K562 (cell line): ENCODE data around the gene SIRT2. TPM values are rescaled to one million over a fixed set of nuclear protein-coding genes. Genes with fewer than 3 reads are reported as not detected.

Source experiments
- ATAC-seq: fragments of 200-7000 bp; cut with Tn5 transposase; 3 replicates; pipeline ENCODE4 v1.9.1; 2020; ENCODE audit warnings: moderate library complexity
- BruUV-seq: library from RNA; stranded (reverse); fragments of 400-500 nt; replicated peaks from 2 replicates; lab custom pipeline; 2021; lab: Mats Ljungman, UMichigan
- CTCF ChIA-PET: fragments of 300-600 bp; formaldehyde crosslinking; extraction: SDS; loops from one replicate; lab custom pipeline; 2021; ENCODE audit warnings: low intra/inter-chr PET ratio; lab: Yijun Ruan, JAX
- POLR2A ChIA-PET: fragments of 300-600, 350-650 bp; sonication (Branson Sonifier 250); formaldehyde crosslinking; extraction: SDS; loops from one replicate; lab custom pipeline; 2021; ENCODE audit warnings: antibody characterized with exemption, inconsistent platforms; lab: Yijun Ruan, JAX
- DNase-seq, 4 experiments: peaks; one replicate each; pipeline versions ENCODE4 v3.0.0 to v3.0.0-alpha.2; 2011 to 2018; ENCODE audit warnings: low spot score in 3 of 4, mixed read lengths in 3 of 4; ENCODE audit errors: extremely low read depth in 1 of 4
- FAIRE-seq: peaks from 2 replicates; lab custom pipeline; 2011; peaks lifted over from hg19 to GRCh38; lab: Jason Lieb, UNC
- H2AFZ ChIP-seq: 2 replicates; pipeline ENCODE4 v1.6.0; 2011; ENCODE audit warnings: low read depth, low read length, control low read depth, inconsistent platforms
- H3K27ac ChIP-seq: fragments of 200-600 bp; 3 replicates; pipeline ENCODE4 v1.8.0; 2011; ENCODE audit warnings: low read depth, mild to moderate bottlenecking, control low read depth, inconsistent platforms, low read length, moderate library complexity, mixed read lengths; ENCODE audit errors: extremely low read depth
- H3K27me3 ChIP-seq, 2 experiments: fragments of 300-600 bp in 1 of 2; 2 replicates in 1 of 2; 3 replicates in 1 of 2; pipeline versions ENCODE4 v1.6.0 to v1.8.0; 2011; ENCODE audit warnings: inconsistent platforms in 2 of 2, low read length in 2 of 2, mild to moderate bottlenecking in 1 of 2, mixed read lengths in 1 of 2, moderate library complexity in 1 of 2; ENCODE audit not compliant: control insufficient read depth in 2 of 2, insufficient read depth in 2 of 2
- H3K36me3 ChIP-seq: fragments of 300-600 bp; 3 replicates; pipeline ENCODE4 v1.8.0; 2011; ENCODE audit warnings: mild to moderate bottlenecking, low read length, inconsistent platforms; ENCODE audit not compliant: control insufficient read depth, insufficient read depth
- H3K4me1 ChIP-seq, 2 experiments: fragments of 200-600 bp in 1 of 2; replicated peaks in 1 of 2; 2 replicates in 1 of 2; 3 replicates in 1 of 2; pipeline versions ENCODE4 v1.5.1 to v1.8.0; 2011; ENCODE audit warnings: inconsistent platforms in 2 of 2, low read length in 2 of 2, mild to moderate bottlenecking in 1 of 2, mixed read lengths in 1 of 2, moderate library complexity in 1 of 2; ENCODE audit not compliant: control insufficient read depth in 2 of 2, insufficient read depth in 2 of 2
- H3K4me2 ChIP-seq: 2 replicates; pipeline ENCODE4 v1.6.1; 2011; ENCODE audit warnings: low read length, control low read depth, inconsistent platforms, mixed read lengths; ENCODE audit not compliant: insufficient read depth
- H3K4me3 ChIP-seq: fragments of 200-600 bp; sonication (generic), shearing (Covaris generic); 2 replicates; pipeline ENCODE4 v1.5.1; 2016; ENCODE audit warnings: control low read depth, inconsistent platforms
- H3K79me2 ChIP-seq: fragments of 200-600 bp; 3 replicates; pipeline ENCODE4 v1.8.0; 2011; ENCODE audit warnings: low read length, inconsistent platforms; ENCODE audit not compliant: control insufficient read depth, insufficient read depth
- H3K9ac ChIP-seq, 2 experiments: 2 replicates each; pipeline versions ENCODE4 v1.6.0 to v1.6.1; 2011; ENCODE audit warnings: low read depth in 2 of 2, low read length in 2 of 2, control low read depth in 1 of 2, inconsistent platforms in 1 of 2, mild to moderate bottlenecking in 1 of 2, mixed read lengths in 1 of 2; ENCODE audit not compliant: insufficient read depth in 1 of 2
- H3K9me1 ChIP-seq: one replicate; pipeline ENCODE4 v1.6.0; 2011; ENCODE audit warnings: inconsistent platforms, mild to moderate bottlenecking, low read length, moderate library complexity; ENCODE audit not compliant: control insufficient read depth, insufficient read depth
- H3K9me3 ChIP-seq: replicated peaks from 2 replicates; pipeline ENCODE4 v1.5.1; 2011; ENCODE audit warnings: low read depth, low read length, inconsistent platforms; ENCODE audit not compliant: control insufficient read depth, insufficient read depth
- H4K20me1 ChIP-seq: replicated peaks from 2 replicates; pipeline ENCODE4 v1.6.1; 2011; ENCODE audit warnings: low read length, inconsistent platforms, mixed read lengths; ENCODE audit not compliant: control insufficient read depth, insufficient read depth
- CREB1 ChIP-seq, 2 experiments: sonication (generic) in 1 of 2; formaldehyde crosslinking in 1 of 2; IDR thresholded peaks; 2 replicates each; pipeline versions ENCODE4 v1.6.1 to v1.8.0; 2012 to 2022; ENCODE audit warnings: inconsistent platforms in 1 of 2, mild to moderate bottlenecking in 1 of 2, missing genetic modification reagents in 1 of 2, moderate library complexity in 1 of 2
- MYNN ChIP-seq, 2 experiments: sonication (generic); formaldehyde crosslinking in 1 of 2; IDR thresholded peaks; 2 replicates each; pipeline versions ENCODE4 v1.5.0 to v1.6.1; 2016 to 2020; ENCODE audit warnings: antibody characterized with exemption in 1 of 2, missing genetic modification reagents in 1 of 2
- RFX5 ChIP-seq: IDR thresholded peaks from 2 replicates; pipeline ENCODE4 v1.6.1; 2011; ENCODE audit warnings: low read depth, mild to moderate bottlenecking, improper control_type of control experiment, low read length
- ZNF121 ChIP-seq: sonication (generic); formaldehyde crosslinking; conservative IDR thresholded peaks from 2 replicates; pipeline ENCODE4 v1.8.0; 2022; ENCODE audit warnings: missing genetic modification reagents
- WGBS: fragments of 100-300 bp; shearing (Covaris generic); methylation state at CpG from one replicate; pipeline ENCODE4 v1.1.6; 2016; ENCODE audit warnings: low coverage, mixed read lengths; ENCODE audit not compliant: insufficient coverage; ENCODE audit errors: missing lambda C conversion rate; 5-methylcytosine and 5-hydroxymethylcytosine counted together
- in situ Hi-C: fragments of 300-500 bp; cut with MboI; formaldehyde crosslinking; loops from 4 replicates; pipeline ENCODE4 v1.15.0; 2018; ENCODE audit warnings: inconsistent platforms, mixed read lengths
- intact Hi-C: fragments of 100-400 bp; cut with micrococcal nuclease; formaldehyde crosslinking; loops from 2 replicates; pipeline ENCODE4 v1.14.2; 2022
- polyA plus RNA-seq, 8 experiments: library from polyadenylated mRNA; depleted of rRNA in 4 of 8; stranded (reverse) in 5 of 8; unstranded in 3 of 8; fragments of >200 nt; fragmentation: Nextera tagmentation in 2 of 8; fragmentation: Illumina TruSeq in 1 of 8; extraction: Ambion mirVana in 2 of 8; extraction: Trizol in 1 of 8; gene quantifications; 2 replicates each; pipeline versions ENCODE4 v1.2.1 to v1.2.3, GENCODE V29; 2011 to 2014; ENCODE audit warnings: inconsistent platforms in 1 of 8, missing spikeins in 1 of 8
- total RNA-seq, 7 experiments: library from RNA; depleted of rRNA in 6 of 7; stranded (reverse); fragments of >200 nt in 6 of 7; fragmentation: Illumina TruSeq in 2 of 7; extraction: Trizol in 2 of 7; gene quantifications; 2 replicates each; pipeline versions ENCODE4 v1.2.1 to v1.2.3, GENCODE V29; 2011 to 2021; ENCODE audit warnings: low replicate concordance in 1 of 7

Gene SIRT2
- total and polyA plus RNA-seq, 9 of the 15 experiments (the other 6 are each of a cell fraction or from before 2014, with no cell fraction given) = 2.3 to 35.2 (median 22.9) TPM

- ChIA-PET CTCF (no interaction called here), POLR2A (interaction anchor here (1.0 to 1.6 kb wide), 5 partner anchors 9 to 47 kb away, joined by 3 to 11 read pairs (median 6); partner anchors contain the start of gene NFKBIB)
- Histone ChIP-seq H2AFZ (peak overlapping the region; percentile 95), H3K27ac (peak overlapping the region; percentile 96), H3K79me2 (peaks cover 25% of the 10 kb centered on the region), H3K9me3 (no peaks in the 10 kb centered on the region), H3K4me3 (peak overlapping the region; percentile 80), H3K9ac (peak overlapping the region; percentile 93 to 97; a peak in 3 of 4 replicates), H3K27me3 (no peaks in the 10 kb centered on the region), H3K9me1 (no peaks in the 10 kb centered on the region), H3K4me1 (peaks cover 9 to 46% of the 10 kb centered on the region in 2 experiments; a peak in 4 of 5 replicates), H3K4me2 (peak overlapping the region; percentile 99), H4K20me1 (peaks cover 5% of the 10 kb centered on the region; the same call in 1 of the 2 replicates), H3K36me3 (peaks cover 8% of the 10 kb centered on the region; the same call in 2 of the 3 replicates)
- DNase-seq = no peak
- intact Hi-C loops (no loop called here), in situ Hi-C loops (no loop called here)
- no peak for ATAC-seq
- no peak for TF ChIP-seq CREB1 (IDR thresholded peaks at IDR 0.05)
- peak; percentile 10; the same call in 1 of the 2 replicates for TF ChIP-seq CREB1 (CRISPR knock-in tag; IDR thresholded peaks at IDR 0.05)
- no peak for TF ChIP-seq ZNF121 (CRISPR knock-in tag)
- TF ChIP-seq MYNN (IDR thresholded peaks at IDR 0.05) = no peak
- no peak for TF ChIP-seq MYNN (CRISPR knock-in tag; IDR thresholded peaks at IDR 0.05)
- TF ChIP-seq RFX5 = no peak
- no TSS peak for BruUV-seq
- 80% methylated on average over 15 of the region's 17 CpGs for WGBS
- FAIRE-seq = no peak
Measured at GRCh38 chr19:38853214-38853613, 46.2 kb downstream of the SIRT2 start.
